Urothelium cell line (cell line): ENCODE results near the gene NBEA.
"Not testable (repeated sequence)": the region's sequence is repeated elsewhere in the genome, so short reads cannot be mapped to it uniquely, and the experiment has no call there.

Experiments
- DNase-seq: peaks from one replicate; pipeline ENCODE4 v3.0.0; 2011; ENCODE audit warnings: low spot score, mixed read lengths
- FAIRE-seq: peaks from 2 replicates; lab custom pipeline; 2011; peaks lifted over from hg19 to GRCh38; lab: Jason Lieb, UNC

NBEA gene

DNA sequence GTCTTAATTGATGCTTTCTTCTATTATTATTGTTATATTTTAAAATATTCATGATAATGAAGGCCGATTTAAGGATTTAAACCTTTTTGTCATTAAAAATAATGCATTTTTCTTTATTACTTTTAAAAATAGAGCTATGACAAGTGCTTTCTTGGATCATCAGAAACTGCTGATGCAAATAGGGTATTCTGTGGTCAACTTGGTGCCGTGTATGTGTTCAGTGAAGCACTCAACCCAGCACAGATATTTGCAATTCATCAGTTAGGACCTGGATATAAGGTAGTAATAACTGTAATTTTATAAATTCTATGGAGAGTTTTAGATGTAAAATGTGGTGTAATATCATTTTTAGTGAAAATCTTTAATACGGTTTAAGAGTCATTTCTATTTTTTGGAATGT lies 116.5 kb downstream of the NBEA start:
- FAIRE-seq, DNase-seq: not testable (repeated sequence)

DNA sequence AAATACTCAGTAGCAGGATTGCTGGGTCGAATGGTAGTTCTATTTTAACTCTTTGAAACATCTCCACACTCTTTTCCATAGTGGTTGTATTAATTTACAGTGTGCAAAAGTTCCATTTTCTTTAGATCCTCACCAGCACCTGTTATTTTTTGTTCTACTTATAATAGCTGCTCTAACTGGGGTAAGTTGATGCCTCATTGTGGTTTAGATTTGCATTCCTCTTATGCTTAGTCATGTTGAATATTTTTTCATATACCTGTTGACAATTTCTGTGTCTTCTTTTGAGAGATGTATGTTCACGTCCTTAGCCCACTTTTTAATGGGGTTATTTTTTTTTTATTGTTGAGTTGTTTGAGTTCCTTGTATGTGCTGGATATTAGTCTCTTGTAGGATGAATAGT lies 144.6 kb downstream of the NBEA start:
- no peak for FAIRE-seq
- DNase-seq, result peak; percentile 2

DNA sequence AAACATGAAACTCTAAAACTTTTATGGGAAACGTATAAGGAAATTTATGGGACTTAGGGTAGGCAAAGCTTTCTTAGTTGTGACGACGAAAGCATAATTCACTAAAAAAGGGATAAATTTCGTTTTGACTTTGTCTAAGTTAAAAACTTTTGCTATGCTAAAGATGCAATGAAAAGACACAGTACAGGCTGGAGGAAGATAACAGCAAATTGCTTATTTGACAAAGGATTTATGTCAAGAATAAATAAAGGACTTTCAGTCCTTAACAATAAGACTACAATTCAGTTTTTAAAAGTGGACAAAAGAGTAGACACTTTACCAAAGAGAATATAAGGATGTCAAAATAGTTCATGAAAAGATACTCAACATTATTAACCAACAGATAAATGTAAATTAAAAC lies 150.2 kb downstream of the NBEA start:
- DNase-seq, result no peak
- no peak for FAIRE-seq

DNA sequence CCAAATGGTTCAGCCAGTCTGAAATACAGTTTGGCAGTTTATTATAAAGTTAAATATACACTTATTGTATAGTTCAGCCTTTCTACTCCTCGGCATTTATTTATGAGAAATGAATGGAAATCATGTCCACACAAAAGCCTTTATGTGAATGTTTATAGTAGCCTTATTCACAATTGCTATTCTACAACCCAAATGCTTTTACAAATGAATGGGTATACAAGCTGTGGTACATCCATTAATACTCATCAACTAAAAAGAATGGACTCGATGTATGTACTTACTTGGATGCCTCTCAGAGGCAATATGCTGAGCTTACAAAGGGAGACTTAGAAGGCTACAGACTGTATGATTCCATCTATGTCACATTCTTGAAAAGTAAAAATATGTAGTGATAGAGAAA lies 150.7 kb downstream of the NBEA start:
- FAIRE-seq (no peak), DNase-seq (no peak)

DNA sequence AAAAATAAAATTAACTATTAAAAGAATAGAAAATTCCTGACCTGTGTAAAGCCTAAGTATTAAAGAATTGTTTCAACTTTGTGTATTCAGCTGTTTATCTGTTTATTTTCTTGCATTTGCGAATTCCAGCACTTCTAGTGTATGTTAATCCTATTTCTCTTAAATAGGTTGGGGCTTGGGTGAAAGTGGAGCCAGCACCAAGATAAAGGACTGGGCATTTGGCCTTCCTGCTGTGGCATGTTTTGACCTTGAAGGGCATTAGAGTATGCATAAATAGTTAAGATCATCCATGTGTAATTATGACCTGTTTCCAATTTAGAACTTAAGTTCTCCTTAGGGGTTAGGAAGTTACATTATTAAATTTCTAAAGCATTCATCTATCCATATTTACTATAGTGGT lies 151.3 kb downstream of the NBEA start:
- DNase-seq, result no peak
- FAIRE-seq, result no peak

DNA sequence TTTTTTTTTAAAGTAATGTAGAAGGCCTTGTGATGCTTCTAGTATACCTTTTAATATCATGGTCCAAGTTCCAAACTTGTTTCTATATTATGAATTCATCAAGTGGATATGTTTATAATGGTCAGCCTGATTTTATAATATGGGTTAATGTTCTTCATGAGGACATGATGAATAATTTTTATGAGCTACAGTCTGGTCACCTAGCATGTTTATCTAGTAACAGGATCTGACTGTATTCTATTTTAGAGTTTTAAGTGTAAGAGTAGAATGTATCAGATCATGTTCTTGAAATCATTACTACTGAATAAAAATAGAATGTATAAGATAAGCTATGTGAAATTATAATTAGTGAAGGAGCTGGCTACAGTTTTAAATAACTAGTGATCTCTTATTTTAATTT lies 164.7 kb downstream of the NBEA start:
- FAIRE-seq, result not testable (repeated sequence)

DNA sequence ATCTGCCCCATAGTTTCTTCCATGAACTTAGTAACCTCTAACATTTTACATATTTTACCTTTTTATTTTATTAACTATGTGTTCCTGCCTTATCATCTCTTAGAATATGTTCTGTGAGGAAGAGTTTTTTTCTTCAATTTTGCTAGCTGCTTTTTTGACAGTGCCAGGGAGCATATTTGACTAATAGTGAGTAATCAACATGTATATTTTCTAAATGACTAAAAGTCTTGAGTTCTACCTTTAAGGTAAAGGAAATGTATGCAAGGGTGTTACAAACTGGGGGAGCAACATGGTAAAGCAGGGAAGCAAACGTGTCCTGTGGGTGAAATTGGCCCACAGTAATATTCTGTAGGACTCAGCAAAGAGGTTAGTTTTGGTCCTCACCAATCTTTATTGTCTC lies 165.5 kb downstream of the NBEA start:
- DNase-seq (no peak), FAIRE-seq (no peak)

More for the DNA sequence above, 164.7 kb downstream of the NBEA start:
- DNase-seq, result not testable (repeated sequence)

DNA sequence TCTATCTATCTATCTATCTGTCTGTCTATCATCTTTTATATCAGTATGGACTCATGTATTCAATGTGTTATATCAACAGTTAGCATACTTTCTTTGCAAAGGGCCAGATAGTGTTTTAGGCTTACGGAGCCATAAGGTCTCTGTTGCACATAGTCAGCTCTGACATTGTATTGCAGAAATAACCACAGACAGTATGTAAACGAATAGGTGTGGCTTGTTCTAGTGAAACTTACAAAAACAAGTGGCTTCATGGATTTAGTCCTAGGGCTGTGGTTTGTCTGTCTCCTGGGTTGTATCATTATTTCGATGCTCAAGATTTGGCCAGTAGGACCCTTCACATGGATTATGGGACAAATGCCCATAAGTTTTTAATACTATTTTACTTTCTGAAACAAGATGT lies 171.5 kb downstream of the NBEA start:
- not testable (repeated sequence) for FAIRE-seq, DNase-seq

DNA sequence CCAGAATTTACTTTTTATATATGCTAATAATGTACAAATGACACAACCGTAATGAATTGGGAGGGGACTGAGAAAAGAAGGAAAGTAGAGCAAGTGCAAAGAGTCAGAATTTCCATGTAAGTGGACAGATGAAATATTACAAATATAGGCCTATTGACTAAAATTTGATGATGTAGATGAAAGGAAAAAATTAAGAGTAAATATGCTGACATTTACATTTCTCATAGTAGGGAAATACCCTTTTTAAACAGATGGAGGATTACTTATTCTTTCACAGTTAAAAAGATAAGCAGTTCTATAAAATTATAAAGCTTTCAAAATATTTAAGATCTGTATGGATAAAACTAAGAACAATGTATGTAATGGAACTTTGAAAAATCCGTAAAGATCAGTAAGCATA lies 185.4 kb downstream of the NBEA start:
- FAIRE-seq (no peak), DNase-seq (no peak)

DNA sequence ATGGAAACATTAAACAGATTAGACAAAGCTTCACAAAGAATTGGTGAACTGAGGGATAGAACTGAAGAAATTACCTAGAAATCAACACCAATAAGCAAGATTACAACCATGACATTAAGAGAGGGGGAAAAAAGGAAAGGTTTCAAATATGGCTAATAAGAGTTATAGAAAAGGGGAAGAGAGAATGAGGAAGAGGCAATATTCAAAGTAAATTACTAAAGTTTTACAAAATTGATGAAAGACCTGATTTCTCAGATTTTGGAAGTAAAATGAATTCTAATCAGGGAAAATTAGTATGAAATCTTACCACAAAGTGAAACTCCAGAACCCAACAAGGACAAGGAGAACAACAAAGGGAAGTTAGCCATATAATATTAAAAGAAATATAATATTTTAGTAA lies 187.4 kb downstream of the NBEA start:
- FAIRE-seq (no peak), DNase-seq (no peak)

DNA sequence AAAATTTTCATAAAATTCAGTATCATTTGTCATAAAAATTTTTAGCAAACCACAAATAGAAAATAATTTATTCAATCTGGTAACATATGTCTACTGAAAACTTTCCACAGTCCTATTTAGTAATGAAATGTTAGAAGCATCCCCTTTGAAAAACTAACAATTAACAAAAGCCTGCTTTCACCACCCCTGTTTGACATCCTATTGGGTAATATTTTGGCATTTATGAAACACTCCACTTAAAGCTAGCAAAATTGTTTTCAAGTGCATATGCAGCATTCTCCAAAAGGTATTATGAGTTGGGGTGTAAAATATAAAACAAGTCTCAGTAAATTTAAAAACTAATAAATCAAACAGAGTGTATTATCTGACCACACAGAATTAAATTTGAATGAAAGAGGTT lies 189.4 kb downstream of the NBEA start:
- DNase-seq, result no peak
- FAIRE-seq, result no peak

DNA sequence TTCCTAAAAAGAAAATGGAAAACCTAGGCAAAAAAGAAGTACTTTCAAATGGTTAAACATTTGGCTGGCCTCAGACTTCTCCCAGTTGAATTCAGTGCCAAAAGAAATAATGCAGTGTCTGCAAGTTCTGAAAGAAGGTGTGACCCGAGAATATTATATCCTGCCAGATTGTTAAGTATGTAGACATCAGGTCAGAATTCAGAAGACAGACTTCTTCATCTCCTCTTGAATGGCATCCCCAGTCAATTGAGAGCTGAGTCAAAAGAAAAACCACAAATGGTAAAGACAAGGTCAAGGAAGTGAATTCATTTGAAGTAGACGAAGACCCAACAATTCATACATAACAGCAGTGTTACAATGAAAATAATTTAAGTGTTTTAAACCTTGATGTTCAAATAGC lies 194.5 kb downstream of the NBEA start:
- no peak for FAIRE-seq
- no peak for DNase-seq

DNA sequence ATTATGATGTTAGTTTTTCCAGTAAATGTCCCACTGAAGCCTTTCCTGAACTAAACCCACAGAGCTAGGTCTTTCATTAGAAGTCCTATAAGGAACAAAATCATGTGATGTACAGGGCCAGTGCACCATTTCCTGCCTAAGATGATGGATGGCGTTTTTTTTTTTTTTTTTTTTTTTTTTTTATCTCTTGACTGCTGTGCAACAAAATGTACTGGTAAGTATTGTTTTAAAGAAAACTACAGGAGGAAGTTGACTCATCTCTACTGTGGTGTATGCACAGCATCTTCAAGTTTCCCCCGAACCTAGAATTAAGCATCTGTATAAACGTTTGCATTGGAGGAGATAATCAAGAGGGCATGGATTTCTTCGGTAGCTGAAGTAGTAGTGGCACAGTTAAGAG lies 197.5 kb downstream of the NBEA start:
- FAIRE-seq (no peak), DNase-seq (peak; percentile 3)

DNA sequence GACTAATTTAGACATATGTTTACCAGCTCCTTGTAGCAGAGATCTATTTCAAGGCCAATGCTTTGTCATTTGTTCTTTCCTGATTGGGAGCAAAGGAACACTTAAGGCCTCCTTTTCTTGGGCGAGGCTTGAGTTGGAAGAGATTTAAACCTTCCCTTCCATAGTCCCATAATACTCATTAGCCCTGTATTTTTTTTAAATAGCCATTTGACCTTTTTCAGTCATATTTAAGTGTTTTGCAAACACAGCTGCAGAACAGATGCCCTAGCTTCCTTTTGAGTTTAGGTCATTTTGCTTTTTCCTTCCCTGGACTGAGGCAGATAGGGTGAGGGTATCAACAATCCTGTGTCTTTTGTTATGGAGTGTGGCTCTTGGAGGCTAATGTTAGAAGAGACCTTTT lies 198.3 kb downstream of the NBEA start:
- FAIRE-seq, result no peak
- no peak for DNase-seq

DNA sequence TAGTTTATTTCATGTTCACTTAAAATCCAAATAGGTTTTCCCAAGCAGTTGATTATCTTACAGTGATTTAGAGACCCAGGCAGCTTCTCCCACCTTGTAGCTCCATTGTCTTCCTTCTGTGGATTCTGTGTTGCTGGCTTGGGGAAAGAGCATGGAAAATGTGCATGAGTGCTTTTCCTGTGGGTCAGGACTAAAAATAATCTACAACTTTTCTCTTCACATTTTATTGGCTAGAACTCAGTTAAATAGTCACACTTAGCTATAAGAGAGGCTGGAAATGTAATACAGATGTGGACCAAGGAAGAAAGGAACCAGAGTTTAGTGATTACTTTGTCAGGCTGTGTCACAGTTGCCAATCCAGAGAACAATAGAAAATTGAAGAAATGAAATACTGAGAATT lies 198.8 kb downstream of the NBEA start:
- no peak for FAIRE-seq
- no peak for DNase-seq

DNA sequence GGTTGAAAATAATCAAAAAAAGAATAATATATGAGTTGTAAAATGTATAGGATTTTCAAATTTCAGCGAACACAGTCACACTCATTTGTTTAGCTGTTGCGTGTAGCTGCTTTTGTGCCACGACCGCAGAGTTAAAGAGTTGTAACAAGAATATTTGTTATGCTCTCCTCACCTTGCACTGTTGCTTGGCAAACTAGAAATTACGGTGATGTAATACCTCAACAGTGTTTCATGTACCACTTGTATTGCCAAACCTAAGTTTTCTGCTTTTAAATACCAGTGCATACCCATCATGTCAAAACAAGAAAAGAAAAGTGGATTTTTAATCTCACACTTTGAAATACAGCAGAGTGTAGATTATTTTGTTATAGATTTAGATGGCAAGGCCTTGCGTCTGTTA lies 201.1 kb downstream of the NBEA start:
- FAIRE-seq (no peak), DNase-seq (no peak)

DNA sequence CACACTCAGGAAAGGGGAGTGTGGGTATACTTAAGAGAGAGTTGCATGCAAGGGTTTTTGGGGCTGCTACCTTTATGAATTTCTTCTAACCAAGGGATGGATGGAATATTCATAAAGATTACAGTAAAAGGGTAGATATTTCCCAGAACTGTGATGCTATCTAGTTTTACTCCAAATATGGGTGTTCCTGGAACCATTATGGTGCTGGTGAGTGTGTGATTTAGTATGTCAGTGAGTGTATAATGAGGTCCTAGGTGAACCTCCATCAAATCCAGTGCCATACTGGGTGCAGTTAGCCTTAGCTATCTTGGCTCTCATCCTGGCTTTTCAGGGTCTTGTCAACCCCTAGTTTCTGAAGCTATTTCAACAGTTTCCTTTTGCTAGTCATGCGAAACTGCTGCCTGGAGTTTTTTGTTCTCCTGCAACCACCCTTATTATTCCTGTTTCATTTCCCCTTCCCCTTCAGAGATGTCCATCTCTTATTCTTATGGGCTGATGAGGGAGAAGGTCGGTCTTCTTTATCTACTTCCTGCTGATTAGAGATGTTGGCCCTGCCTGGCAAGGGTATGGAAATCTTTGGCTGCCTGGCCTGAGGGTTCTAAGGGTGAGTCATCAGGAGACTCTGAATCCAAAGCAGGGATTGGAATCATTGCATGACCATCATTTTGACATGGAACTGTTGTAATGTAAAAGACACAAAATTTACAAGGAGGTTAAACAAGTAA lies 202.3 kb downstream of the NBEA start:
- peak; percentile 1 for DNase-seq
- no peak for FAIRE-seq

DNA sequence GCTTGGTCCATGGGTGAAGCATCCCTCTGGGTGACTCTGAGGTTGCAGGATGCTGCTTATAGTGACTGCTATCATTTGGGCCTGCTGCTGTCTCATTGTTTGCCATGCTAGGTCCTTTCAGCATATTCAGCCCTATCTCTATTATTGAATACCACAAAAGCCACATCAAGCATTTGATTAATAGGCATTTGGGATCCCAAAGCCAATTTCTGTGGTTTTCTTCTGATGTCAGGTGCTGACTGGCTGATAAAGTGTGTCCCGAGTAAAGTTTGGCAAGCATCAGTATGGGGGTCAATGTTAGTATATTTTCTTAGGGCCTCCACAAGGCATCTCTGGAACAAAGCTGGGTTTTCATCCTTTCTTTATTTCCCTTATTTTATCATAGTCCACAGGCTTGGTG lies 204.6 kb downstream of the NBEA start:
- DNase-seq, result no peak
- no peak for FAIRE-seq

DNA sequence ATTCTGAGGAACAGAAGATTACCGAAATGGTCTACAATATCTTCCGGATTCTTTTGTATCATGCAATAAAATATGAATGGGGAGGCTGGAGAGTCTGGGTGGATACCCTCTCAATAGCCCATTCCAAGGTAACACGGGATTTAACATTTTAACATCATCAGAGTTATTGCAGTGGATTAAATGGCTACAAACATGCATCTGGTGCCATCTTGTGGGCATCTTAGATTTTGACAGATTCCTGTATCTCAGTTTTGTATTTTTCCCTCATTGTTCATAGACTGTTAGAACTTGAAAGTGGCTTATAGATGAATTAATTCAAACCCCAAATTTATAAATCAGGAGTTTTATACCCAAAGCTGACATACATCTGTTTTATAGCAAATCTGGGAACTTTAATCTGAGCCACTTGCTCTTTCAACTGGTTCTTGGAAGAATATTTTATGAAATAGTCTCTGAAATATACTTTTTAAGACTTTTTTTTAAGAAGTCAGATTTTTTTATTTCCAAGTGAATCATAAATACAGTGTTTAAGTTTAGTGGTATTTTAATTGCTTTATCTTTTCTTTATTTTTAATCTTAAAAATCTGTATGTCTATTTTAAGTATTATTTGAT lies 215.2 kb downstream of the NBEA start:
- FAIRE-seq, result no peak
- DNase-seq, result peak; percentile 15

DNA sequence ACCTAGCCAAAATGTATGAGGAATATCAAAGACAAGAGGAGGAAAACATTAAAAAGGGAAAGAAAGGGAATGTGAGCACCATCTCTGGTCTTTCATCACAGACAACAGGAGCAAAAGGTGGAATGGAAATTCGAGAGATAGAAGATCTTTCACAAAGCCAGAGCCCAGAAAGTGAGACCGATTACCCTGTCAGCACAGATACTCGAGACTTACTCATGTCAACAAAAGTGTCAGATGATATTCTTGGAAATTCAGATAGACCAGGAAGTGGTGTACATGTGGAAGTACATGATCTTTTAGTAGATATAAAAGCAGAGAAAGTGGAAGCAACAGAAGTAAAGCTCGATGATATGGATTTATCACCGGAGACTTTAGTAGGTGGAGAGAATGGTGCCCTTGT lies 217.0 kb downstream of the NBEA start:
- DNase-seq (no peak), FAIRE-seq (no peak)

DNA sequence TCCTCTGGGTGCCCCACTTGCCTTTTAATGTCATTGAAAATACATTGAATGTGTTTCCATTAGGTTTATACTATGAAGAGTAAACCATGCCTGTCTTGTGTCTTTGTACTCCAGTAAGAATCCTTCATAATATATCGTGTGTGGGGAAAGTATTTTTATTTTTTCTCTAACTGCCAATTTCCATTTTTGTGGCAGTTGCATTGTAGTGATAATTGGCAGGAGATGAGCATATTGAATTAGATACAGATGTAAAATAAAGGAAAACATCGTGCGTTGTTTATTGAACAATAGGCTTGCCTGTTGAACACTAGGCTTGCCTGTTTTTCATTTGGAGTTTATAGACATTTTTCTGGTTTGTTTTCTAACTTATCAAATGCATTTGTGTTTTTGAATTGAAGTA lies 218.8 kb downstream of the NBEA start:
- DNase-seq (no peak), FAIRE-seq (no peak)

DNA sequence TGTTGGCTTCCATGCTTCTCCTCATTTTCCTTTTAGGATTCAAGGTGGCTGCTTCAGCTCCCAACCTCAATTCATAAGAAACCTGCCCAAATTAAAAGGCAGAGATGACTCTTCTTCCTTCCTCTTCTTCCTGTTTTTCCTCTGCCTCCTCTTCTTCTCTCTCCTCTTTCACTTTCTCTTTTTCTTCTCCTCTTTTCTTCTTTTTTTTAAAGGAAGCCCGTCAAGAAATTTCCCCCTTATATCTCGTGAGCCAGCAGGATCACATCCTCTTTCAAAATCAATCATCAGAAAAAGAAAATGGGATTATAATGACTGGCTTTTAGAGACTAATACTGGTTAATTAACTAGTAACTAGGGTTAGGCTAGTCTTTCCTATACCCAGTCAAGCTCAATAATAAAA lies 220.3 kb downstream of the NBEA start:
- no peak for FAIRE-seq
- DNase-seq, result no peak

DNA sequence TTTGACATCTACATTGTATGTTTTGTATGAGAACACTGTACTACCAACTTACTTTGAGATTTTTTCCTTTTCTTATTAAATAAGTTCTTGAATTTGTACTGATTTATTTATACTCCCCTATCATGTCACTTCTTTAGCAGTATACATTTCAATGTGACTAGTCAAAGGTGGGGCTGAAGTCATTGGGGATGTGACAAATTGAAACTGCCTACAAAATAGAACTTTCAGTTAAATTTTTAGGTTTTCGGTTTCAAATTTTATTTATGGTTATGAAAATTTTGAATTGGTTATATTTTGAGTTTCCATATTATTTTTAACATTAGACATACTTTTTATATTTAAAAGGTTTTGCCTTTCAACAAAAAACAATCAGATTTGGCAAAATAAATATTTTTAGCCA lies 221.6 kb downstream of the NBEA start:
- no peak for FAIRE-seq

More for the DNA sequence above, 221.6 kb downstream of the NBEA start:
- no peak for DNase-seq
